Astrocyte of the spinal cord (primary cell): ENCODE results near the gene OPTC.

Experiments used
- DNase-seq: peaks from one replicate; pipeline ENCODE4 v3.0.0; 2011; ENCODE audit warnings: low read depth, low spot score
- H3K4me3 ChIP-seq: 2 replicates; pipeline ENCODE4 v1.5.1; 2011; ENCODE audit warnings: low read depth, mild to moderate bottlenecking, low read length, moderate library complexity
- in situ Hi-C: cut with HindIII; loops from 2 replicates; pipeline ENCODE4 v1.10.0; 2017; ENCODE audit warnings: low sequenced_read_pairs
- TF ChIP-seq, protein P1 (sequence below): IDR thresholded peaks from 2 replicates; pipeline ENCODE4 v1.5.1; 2012; ENCODE audit warnings: low read depth, mild to moderate bottlenecking, low read length, inconsistent platforms

Gene OPTC

DNA sequence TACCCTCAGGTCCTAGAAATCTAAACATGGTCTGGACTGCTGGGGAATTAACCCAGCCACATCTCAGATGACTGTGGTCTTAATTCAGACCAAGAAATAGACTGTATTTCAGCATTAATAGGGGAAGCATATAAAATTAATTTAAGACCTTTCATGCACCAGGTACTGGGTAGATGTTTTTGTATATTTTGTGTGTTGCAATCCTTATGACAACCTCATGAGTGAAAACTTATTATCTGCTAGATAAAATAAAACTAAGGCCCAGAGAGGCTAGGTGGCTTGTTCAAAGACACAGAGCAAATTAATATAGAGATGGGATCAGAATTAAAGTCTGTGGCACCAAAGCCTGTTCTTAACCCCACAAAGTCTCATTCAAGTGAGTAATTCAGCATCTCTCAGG lies 40.1 kb downstream of the OPTC start:
- DNase-seq = no peak
- TF ChIP-seq, protein P1, sequence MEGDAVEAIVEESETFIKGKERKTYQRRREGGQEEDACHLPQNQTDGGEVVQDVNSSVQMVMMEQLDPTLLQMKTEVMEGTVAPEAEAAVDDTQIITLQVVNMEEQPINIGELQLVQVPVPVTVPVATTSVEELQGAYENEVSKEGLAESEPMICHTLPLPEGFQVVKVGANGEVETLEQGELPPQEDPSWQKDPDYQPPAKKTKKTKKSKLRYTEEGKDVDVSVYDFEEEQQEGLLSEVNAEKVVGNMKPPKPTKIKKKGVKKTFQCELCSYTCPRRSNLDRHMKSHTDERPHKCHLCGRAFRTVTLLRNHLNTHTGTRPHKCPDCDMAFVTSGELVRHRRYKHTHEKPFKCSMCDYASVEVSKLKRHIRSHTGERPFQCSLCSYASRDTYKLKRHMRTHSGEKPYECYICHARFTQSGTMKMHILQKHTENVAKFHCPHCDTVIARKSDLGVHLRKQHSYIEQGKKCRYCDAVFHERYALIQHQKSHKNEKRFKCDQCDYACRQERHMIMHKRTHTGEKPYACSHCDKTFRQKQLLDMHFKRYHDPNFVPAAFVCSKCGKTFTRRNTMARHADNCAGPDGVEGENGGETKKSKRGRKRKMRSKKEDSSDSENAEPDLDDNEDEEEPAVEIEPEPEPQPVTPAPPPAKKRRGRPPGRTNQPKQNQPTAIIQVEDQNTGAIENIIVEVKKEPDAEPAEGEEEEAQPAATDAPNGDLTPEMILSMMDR = no peak
- no peak overlapping the region for H3K4me3 ChIP-seq
- in situ Hi-C loops = no loop called here

DNA sequence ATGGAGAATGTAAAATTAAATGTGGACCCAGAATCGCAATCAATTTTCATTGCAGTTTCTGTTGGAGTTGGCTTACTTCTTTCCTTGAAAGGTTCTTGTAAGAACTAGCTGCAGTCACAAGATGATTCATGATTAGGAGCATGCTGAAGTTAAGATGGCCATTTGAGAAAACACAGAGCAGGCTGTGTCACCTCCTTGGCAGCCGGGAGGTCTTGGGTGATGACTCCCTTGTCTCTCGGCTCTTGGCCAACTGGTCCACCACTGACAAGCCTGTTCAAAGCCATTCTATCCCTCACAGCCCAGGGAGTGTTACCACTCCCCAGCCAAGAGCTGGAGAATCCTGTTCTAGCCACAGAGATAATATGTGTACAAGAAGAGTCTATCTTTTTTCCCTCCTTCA lies 40.6 kb downstream of the OPTC start:
- DNase-seq = peak; percentile 90
- no peak overlapping the region for H3K4me3 ChIP-seq
- in situ Hi-C loops = no loop called here
- TF ChIP-seq, protein P1 = no peak

DNA sequence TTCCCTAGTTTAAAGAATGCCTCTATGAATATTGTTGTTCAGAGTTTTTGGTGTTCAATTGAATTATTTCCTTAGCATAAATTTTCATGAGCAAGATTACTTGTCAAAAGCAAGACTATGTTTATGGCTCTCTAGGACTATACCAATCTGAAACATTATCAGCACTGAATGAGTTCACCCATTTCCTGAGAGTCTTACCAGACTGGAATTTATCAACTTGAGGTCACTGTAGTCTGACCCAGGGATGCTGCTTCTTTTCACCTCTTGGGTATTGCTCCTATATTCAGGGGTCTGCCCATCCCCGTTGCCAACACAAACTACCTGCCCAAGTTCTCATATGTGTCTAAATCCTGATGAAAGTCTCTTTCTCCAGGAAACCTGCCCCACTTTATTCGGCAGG lies 42.6 kb downstream of the OPTC start:
- TF ChIP-seq, protein P1 = no peak
- DNase-seq = no peak
- H3K4me3 ChIP-seq = no peak overlapping the region
- in situ Hi-C loops = no loop called here

DNA sequence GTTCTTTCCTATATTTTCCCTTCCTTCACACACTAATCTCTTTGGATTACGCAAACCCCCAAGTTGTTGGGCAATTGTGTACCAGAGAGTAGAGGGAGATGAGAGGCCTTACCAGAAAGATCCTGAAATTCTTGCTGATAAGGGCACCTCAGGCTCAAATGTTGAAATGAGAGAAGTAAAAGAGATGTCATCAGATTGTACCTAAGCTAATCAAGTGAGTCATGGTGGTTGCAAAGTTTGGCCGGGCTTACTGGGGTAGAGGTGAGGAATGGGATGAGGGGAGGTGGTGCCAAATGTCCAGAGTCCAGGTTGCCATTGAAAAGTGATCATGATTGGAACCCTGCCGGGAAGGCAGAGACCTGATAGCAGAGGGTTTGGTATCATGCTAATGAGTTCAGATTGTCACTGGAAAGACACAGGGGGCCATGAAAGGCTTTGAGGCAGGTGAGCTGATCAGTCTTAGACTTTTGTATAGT lies 43.1 kb downstream of the OPTC start:
- TF ChIP-seq, protein P1 = no peak
- DNase-seq = no peak
- no peak overlapping the region for H3K4me3 ChIP-seq
- in situ Hi-C loops = no loop called here

DNA sequence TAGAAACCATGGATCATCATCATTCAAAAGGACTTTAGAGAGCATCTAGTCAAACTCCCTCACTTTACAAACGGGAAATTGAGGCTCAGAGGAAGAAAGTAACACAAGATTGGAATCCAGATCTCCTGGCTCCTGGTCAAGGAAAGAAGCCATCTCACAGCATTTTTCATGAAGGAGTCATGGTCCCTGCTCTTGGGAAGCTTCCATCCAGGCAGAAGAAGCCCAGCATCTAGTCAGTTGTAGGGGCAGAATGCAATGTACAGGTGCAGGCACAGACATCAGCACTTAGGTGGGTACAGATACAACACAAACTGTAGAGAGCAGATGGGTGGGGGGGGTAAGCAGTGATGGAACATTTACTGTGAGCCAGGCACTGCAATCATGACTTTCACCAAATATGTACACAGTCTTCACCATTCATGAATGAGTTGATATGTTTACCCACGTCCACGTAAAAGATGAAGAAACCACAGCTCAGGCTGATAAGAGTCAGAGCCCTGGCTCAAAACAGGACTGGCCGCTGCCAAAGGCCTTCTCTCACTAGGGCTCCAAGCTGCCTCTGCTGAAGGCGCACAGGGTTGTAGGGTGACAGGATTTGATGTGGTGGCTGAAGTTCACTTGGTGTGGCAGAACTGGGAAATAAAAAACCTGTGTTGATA lies 44.0 kb downstream of the OPTC start:
- TF ChIP-seq, protein P1 = no peak
- in situ Hi-C loops = no loop called here
- no peak overlapping the region for H3K4me3 ChIP-seq
- no peak for DNase-seq

DNA sequence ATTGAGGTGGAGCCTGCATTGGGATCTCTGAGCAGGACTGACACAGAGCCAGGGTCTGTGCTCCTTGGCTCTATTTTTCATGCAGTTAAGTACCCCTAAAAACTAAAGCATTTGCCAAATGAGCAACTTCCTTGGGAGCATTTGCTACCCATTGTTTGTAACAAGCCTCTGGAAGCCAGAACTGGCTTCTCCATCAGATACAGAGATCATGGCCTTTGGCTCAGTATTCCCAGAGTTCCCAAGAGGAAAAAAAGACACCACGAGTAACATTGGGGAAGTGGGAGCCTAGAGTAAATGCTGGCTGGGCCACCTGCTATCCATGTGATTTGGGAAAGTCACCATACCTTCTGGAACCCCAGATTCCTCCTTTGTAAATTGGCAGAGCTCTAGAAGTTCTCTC lies 44.8 kb downstream of the OPTC start:
- H3K4me3 ChIP-seq = no peak overlapping the region
- TF ChIP-seq, protein P1 = no peak
- DNase-seq = no peak
- in situ Hi-C loops = no loop called here
